ENCODE data around the gene LUZP2.

The LUZP2 gene

DNA sequence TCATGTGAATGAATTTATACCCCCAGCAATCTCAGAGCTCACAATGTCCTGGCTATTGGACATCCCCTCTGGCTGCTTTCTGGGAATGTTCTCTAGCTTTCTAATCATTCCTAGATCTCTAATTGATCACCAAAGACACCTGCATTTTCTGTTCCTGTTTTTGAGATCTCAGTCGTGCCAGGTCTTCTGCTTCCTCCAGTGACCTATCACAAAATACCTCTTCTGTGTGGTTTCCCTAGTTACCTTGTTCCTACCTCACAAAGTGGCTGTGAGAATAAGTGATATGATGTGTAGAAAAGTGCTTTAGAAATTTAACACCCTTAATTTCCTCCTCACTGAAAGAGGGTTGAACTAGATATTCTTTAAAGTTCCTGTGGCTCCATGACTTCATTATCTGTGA is 92.2 kb downstream of the LUZP2 start:
- peaks cover 9% of the 10 kb centered on the region for H3K4me1 ChIP-seq (ENCODE audit: insufficient read depth, low read length, severe bottlenecking)
- no peaks in the 10 kb centered on the region for H3F3A ChIP-seq (ENCODE audit: insufficient read depth, low read length)
- no peaks in the 10 kb centered on the region for H4K20me1 ChIP-seq (ENCODE audit: insufficient read depth, low read length)
- H3K9ac ChIP-seq (ENCODE audit: low read length), result no peak overlapping the region
- no peaks in the 10 kb centered on the region for H3K27me3 ChIP-seq (ENCODE audit: insufficient read depth, low read length)
- no peak overlapping the region for H3K27ac ChIP-seq (ENCODE audit: low read depth, low read length, poor library complexity, severe bottlenecking)
- no peaks in the 10 kb centered on the region for H3K9me2 ChIP-seq (ENCODE audit: low read depth, low read length)
- H2AFZ ChIP-seq (ENCODE audit: low read length), result no peak overlapping the region
- no peak overlapping the region for H3K4me3 ChIP-seq (ENCODE audit: low read depth, low read length, poor library complexity, severe bottlenecking)
- H3K9me3 ChIP-seq (ENCODE audit: low read length), result no peaks in the 10 kb centered on the region
- TF ChIP-seq EZH2 (IDR thresholded peaks at IDR 0.05; ENCODE audit: borderline replicate concordance, low read length), result no peak
- TF ChIP-seq CTCF (IDR thresholded peaks at IDR 0.05; ENCODE audit: low read length), result no peak
- no peaks in the 10 kb centered on the region for H3K79me2 ChIP-seq (ENCODE audit: insufficient read depth, low read length)
- no peak overlapping the region for H3K4me2 ChIP-seq (ENCODE audit: low read length)
- no peaks in the 10 kb centered on the region for H3K36me3 ChIP-seq (ENCODE audit: insufficient read depth, low read length)

- no peak for TF ChIP-seq EZH2 (IDR thresholded peaks at IDR 0.05; ENCODE audit: borderline replicate concordance, low read length)
- TF ChIP-seq CTCF (IDR thresholded peaks at IDR 0.05; ENCODE audit: low read length), result no peak
- Histone ChIP-seq H2AFZ (ENCODE audit: low read length) (no peak overlapping the region), H3K9me3 (ENCODE audit: low read length) (no peaks in the 10 kb centered on the region), H3K79me2 (ENCODE audit: insufficient read depth, low read length) (no peaks in the 10 kb centered on the region), H4K20me1 (ENCODE audit: insufficient read depth, low read length) (no peaks in the 10 kb centered on the region), H3K4me2 (ENCODE audit: low read length) (no peak overlapping the region), H3K9me2 (ENCODE audit: low read depth, low read length) (no peaks in the 10 kb centered on the region), H3K36me3 (ENCODE audit: insufficient read depth, low read length) (no peaks in the 10 kb centered on the region), H3K27me3 (ENCODE audit: insufficient read depth, low read length) (no peaks in the 10 kb centered on the region), H3K27ac (ENCODE audit: low read depth, low read length, poor library complexity, severe bottlenecking) (no peak overlapping the region), H3K9ac (ENCODE audit: low read length) (no peak overlapping the region), H3K4me3 (ENCODE audit: low read depth, low read length, poor library complexity, severe bottlenecking) (no peak overlapping the region), H3F3A (ENCODE audit: insufficient read depth, low read length) (no peaks in the 10 kb centered on the region), H3K4me1 (ENCODE audit: insufficient read depth, low read length, severe bottlenecking) (no peaks in the 10 kb centered on the region)
Measured at GRCh38 chr11:24591283-24591682, 94.4 kb downstream of the LUZP2 start.

GRCh38 chr11:24592360-24592759 is 95.5 kb downstream of the LUZP2 start:
- no peak for TF ChIP-seq EZH2 (IDR thresholded peaks at IDR 0.05; ENCODE audit: borderline replicate concordance, low read length)
- Histone ChIP-seq H2AFZ (ENCODE audit: low read length) (no peak overlapping the region), H3K36me3 (ENCODE audit: insufficient read depth, low read length) (no peaks in the 10 kb centered on the region), H3K4me2 (ENCODE audit: low read length) (no peak overlapping the region), H3K27ac (ENCODE audit: low read depth, low read length, poor library complexity, severe bottlenecking) (no peak overlapping the region), H3K79me2 (ENCODE audit: insufficient read depth, low read length) (no peaks in the 10 kb centered on the region), H3K9ac (ENCODE audit: low read length) (no peak overlapping the region), H3K9me2 (ENCODE audit: low read depth, low read length) (no peaks in the 10 kb centered on the region), H3F3A (ENCODE audit: insufficient read depth, low read length) (no peaks in the 10 kb centered on the region), H3K4me1 (ENCODE audit: insufficient read depth, low read length, severe bottlenecking) (no peaks in the 10 kb centered on the region), H3K9me3 (ENCODE audit: low read length) (no peaks in the 10 kb centered on the region), H3K4me3 (ENCODE audit: low read depth, low read length, poor library complexity, severe bottlenecking) (no peak overlapping the region), H3K27me3 (ENCODE audit: insufficient read depth, low read length) (no peaks in the 10 kb centered on the region), H4K20me1 (ENCODE audit: insufficient read depth, low read length) (no peaks in the 10 kb centered on the region)

DNA sequence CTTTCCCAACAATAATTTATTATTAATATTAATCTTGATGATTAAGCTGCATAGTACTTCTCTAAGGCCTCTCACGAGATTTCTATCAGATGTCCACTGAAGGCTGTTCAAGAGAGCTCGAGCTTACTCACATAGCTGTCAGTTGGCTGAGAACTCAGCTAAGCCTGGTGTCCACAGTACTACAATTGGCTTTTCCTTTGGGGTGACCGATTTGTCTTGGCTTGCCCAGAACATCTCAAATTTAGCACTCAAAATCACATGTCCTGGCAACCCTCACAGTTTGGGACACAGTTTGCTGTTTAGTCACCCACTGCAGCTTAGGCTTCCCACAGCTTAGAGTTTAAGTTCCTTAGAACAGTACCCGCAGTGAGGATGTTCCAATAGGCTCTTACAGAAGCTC is 96.5 kb downstream of the LUZP2 start:
- Histone ChIP-seq H2AFZ (ENCODE audit: low read length) (no peak overlapping the region), H3K27ac (ENCODE audit: low read depth, low read length, poor library complexity, severe bottlenecking) (no peak overlapping the region)

More for the DNA sequence above, 96.5 kb downstream of the LUZP2 start:
- Histone ChIP-seq H3K27me3 (ENCODE audit: insufficient read depth, low read length) (no peaks in the 10 kb centered on the region), H3F3A (ENCODE audit: insufficient read depth, low read length) (no peaks in the 10 kb centered on the region), H3K4me3 (ENCODE audit: low read depth, low read length, poor library complexity, severe bottlenecking) (no peak overlapping the region), H4K20me1 (ENCODE audit: insufficient read depth, low read length) (no peaks in the 10 kb centered on the region), H3K36me3 (ENCODE audit: insufficient read depth, low read length) (no peaks in the 10 kb centered on the region), H3K79me2 (ENCODE audit: insufficient read depth, low read length) (no peaks in the 10 kb centered on the region), H3K4me1 (ENCODE audit: insufficient read depth, low read length, severe bottlenecking) (no peaks in the 10 kb centered on the region), H3K9me3 (ENCODE audit: low read length) (no peaks in the 10 kb centered on the region), H3K9ac (ENCODE audit: low read length) (no peak overlapping the region), H3K4me2 (ENCODE audit: low read length) (no peak overlapping the region), H3K9me2 (ENCODE audit: low read depth, low read length) (no peaks in the 10 kb centered on the region)
- TF ChIP-seq CTCF (IDR thresholded peaks at IDR 0.05; ENCODE audit: low read length) (no peak), EZH2 (IDR thresholded peaks at IDR 0.05; ENCODE audit: borderline replicate concordance, low read length) (no peak)
